HUES6 (cell line): ENCODE measurements around the gene SYTL3.
A peak's percentile ranks its signal among the peaks of the same experiment; 100 is the strongest.
"Not testable (repeated sequence)": the region's sequence is repeated elsewhere in the genome, so short reads cannot be mapped to it uniquely, and the experiment has no call there.

ENCODE experiments used
- H3K27ac ChIP-seq: 2 replicates; pipeline ENCODE4 v1.7.0; 2013; ENCODE audit warnings: low read depth, mild to moderate bottlenecking, low read length, inconsistent platforms
- H3K27me3 ChIP-seq: 2 replicates; pipeline ENCODE4 v1.6.1; 2013; ENCODE audit warnings: low read length; ENCODE audit not compliant: control insufficient read depth, insufficient read depth
- H3K36me3 ChIP-seq: 2 replicates; pipeline ENCODE4 v1.6.1; 2013; ENCODE audit warnings: low read length; ENCODE audit not compliant: control insufficient read depth, insufficient read depth
- H3K4me1 ChIP-seq: 2 replicates; pipeline ENCODE4 v1.6.1; 2013; ENCODE audit warnings: low read length; ENCODE audit not compliant: control insufficient read depth, insufficient read depth
- H3K4me3 ChIP-seq: 2 replicates; pipeline ENCODE4 v1.5.1; 2013; ENCODE audit warnings: low read depth, low read length
- H3K9ac ChIP-seq: one replicate; pipeline ENCODE4 v1.6.1; 2013; ENCODE audit warnings: mild to moderate bottlenecking, low read length
- H3K9me3 ChIP-seq: 2 replicates; pipeline ENCODE4 v1.6.1; 2013; ENCODE audit warnings: low read depth, low read length; ENCODE audit not compliant: control insufficient read depth, insufficient read depth

Gene SYTL3

GRCh38 chr6:158655569-158656450 is 6.0 kb downstream of the SYTL3 start:
- Histone ChIP-seq H3K27me3 (no peaks in the 10 kb centered on the region), H3K4me1 (peaks cover 9% of the 10 kb centered on the region)

GRCh38 chr6:158656986-158657385 is 7.1 kb downstream of the SYTL3 start:
- H3K27me3 ChIP-seq, H3K4me3 ChIP-seq, H3K27ac ChIP-seq, H3K4me1 ChIP-seq, H3K9ac ChIP-seq, H3K9me3 ChIP-seq, H3K36me3 ChIP-seq: not testable (repeated sequence)

More at GRCh38 chr6:158655569-158656450, 6.0 kb downstream of the SYTL3 start:
- H3K9ac ChIP-seq, result no peak overlapping the region
- no peaks in the 10 kb centered on the region for H3K9me3 ChIP-seq
- H3K27ac ChIP-seq, result no peak overlapping the region
- no peak overlapping the region for H3K4me3 ChIP-seq
- H3K36me3 ChIP-seq, result no peaks in the 10 kb centered on the region

- H3K27me3 ChIP-seq, result peaks cover 22% of the 10 kb centered on the region
- no peaks in the 10 kb centered on the region for H3K9me3 ChIP-seq
- no peaks in the 10 kb centered on the region for H3K36me3 ChIP-seq
- H3K4me3 ChIP-seq, result no peak overlapping the region
- peaks cover 14% of the 10 kb centered on the region for H3K4me1 ChIP-seq
- no peak overlapping the region for H3K9ac ChIP-seq
- H3K27ac ChIP-seq, result no peak overlapping the region
These were observed 10.5 kb downstream of the SYTL3 start for GRCh38 chr6:158660333-158660754.

GRCh38 chr6:158661156-158661685 is 11.4 kb downstream of the SYTL3 start:
- no peak overlapping the region for H3K27ac ChIP-seq
- H3K27me3 ChIP-seq, result peaks cover 23% of the 10 kb centered on the region
- H3K9me3 ChIP-seq, result no peaks in the 10 kb centered on the region
- no peak overlapping the region for H3K9ac ChIP-seq
- no peak overlapping the region for H3K4me3 ChIP-seq
- peaks cover 14% of the 10 kb centered on the region for H3K4me1 ChIP-seq
- H3K36me3 ChIP-seq, result no peaks in the 10 kb centered on the region

- Histone ChIP-seq H3K36me3 (no peaks in the 10 kb centered on the region), H3K4me3 (no peak overlapping the region), H3K4me1 (peaks cover 14% of the 10 kb centered on the region), H3K27ac (no peak overlapping the region), H3K9me3 (no peaks in the 10 kb centered on the region), H3K9ac (no peak overlapping the region), H3K27me3 (peaks cover 28% of the 10 kb centered on the region)
These were observed 12.7 kb downstream of the SYTL3 start for GRCh38 chr6:158662607-158662953.

- Histone ChIP-seq H3K36me3 (no peaks in the 10 kb centered on the region), H3K9me3 (no peaks in the 10 kb centered on the region), H3K9ac (no peak overlapping the region), H3K4me1 (peaks cover 14% of the 10 kb centered on the region), H3K27ac (no peak overlapping the region), H3K4me3 (peak overlapping the region; percentile 38), H3K27me3 (peaks cover 28% of the 10 kb centered on the region)
These were observed 13.2 kb downstream of the SYTL3 start for GRCh38 chr6:158662954-158663624.

GRCh38 chr6:158663625-158664165 is 13.8 kb downstream of the SYTL3 start:
- Histone ChIP-seq H3K36me3 (no peaks in the 10 kb centered on the region), H3K27ac (no peak overlapping the region), H3K9me3 (no peaks in the 10 kb centered on the region), H3K27me3 (peaks cover 28% of the 10 kb centered on the region), H3K4me3 (peak overlapping the region; percentile 38), H3K9ac (no peak overlapping the region), H3K4me1 (peaks cover 14% of the 10 kb centered on the region)

GRCh38 chr6:158665332-158665731 is 15.5 kb downstream of the SYTL3 start:
- no peaks in the 10 kb centered on the region for H3K36me3 ChIP-seq
- H3K9me3 ChIP-seq, result no peaks in the 10 kb centered on the region
- H3K4me1 ChIP-seq, result peaks cover 14% of the 10 kb centered on the region
- H3K9ac ChIP-seq, result no peak overlapping the region
- no peak overlapping the region for H3K4me3 ChIP-seq
- H3K27ac ChIP-seq, result no peak overlapping the region
- H3K27me3 ChIP-seq, result peaks cover 28% of the 10 kb centered on the region

GRCh38 chr6:158666628-158667359 is 16.9 kb downstream of the SYTL3 start:
- no peaks in the 10 kb centered on the region for H3K9me3 ChIP-seq
- no peak overlapping the region for H3K27ac ChIP-seq
- H3K9ac ChIP-seq, result no peak overlapping the region
- H3K4me3 ChIP-seq, result no peak overlapping the region
- no peaks in the 10 kb centered on the region for H3K36me3 ChIP-seq
- peaks cover 28% of the 10 kb centered on the region for H3K27me3 ChIP-seq
- H3K4me1 ChIP-seq, result peaks cover 14% of the 10 kb centered on the region

- H3K27me3 ChIP-seq, result peaks cover 27% of the 10 kb centered on the region
- no peak overlapping the region for H3K9ac ChIP-seq
- H3K36me3 ChIP-seq, result no peaks in the 10 kb centered on the region
- no peak overlapping the region for H3K4me3 ChIP-seq
- no peak overlapping the region for H3K27ac ChIP-seq
- H3K4me1 ChIP-seq, result peaks cover 14% of the 10 kb centered on the region
- no peaks in the 10 kb centered on the region for H3K9me3 ChIP-seq
These were observed 17.6 kb downstream of the SYTL3 start for GRCh38 chr6:158667360-158667981.
